PFSK-1 (cell line): ENCODE measurements around the gene MYO9A.

Experiments
- FOXP2 ChIP-seq: optimal IDR thresholded peaks from 2 replicates; pipeline ENCODE3; 2011; ENCODE audit warnings: borderline replicate concordance, control low read depth, inconsistent platforms; ENCODE audit not compliant: insufficient read depth; ENCODE audit errors: extremely low read length, extremely low read depth
- POLR2AphosphoS5 ChIP-seq: IDR thresholded peaks from 2 replicates; pipeline ENCODE4 v1.6.1; 2012; ENCODE audit warnings: low read depth, mild to moderate bottlenecking, control low read depth, low read length, moderate library complexity
- REST ChIP-seq, 2 experiments: IDR thresholded peaks; 2 replicates each; pipeline versions ENCODE4 v1.6.1 to v1.8.0; 2011 to 2012; ENCODE audit warnings: low read depth in 2 of 2, low read length in 2 of 2, control low read depth in 1 of 2, inconsistent platforms in 1 of 2, mild to moderate bottlenecking in 1 of 2, moderate library complexity in 1 of 2; ENCODE audit not compliant: insufficient read depth in 1 of 2
- SIN3A ChIP-seq: IDR thresholded peaks from 2 replicates; pipeline ENCODE4 v1.6.1; 2012; ENCODE audit warnings: mild to moderate bottlenecking, low read length, moderate library complexity, borderline replicate concordance; ENCODE audit not compliant: insufficient read depth
- TAF1 ChIP-seq: IDR thresholded peaks from 2 replicates; pipeline ENCODE4 v1.6.1; 2012; ENCODE audit warnings: low read length, control low read depth, borderline replicate concordance; ENCODE audit not compliant: insufficient read depth

Gene MYO9A

GRCh38 chr15:72155003-72155621 is 37.2 kb upstream of the MYO9A start:
- TF ChIP-seq TAF1 (no peak), SIN3A (no peak), POLR2AphosphoS5 (no peak), FOXP2 (no peak), REST (IDR thresholded peaks at IDR 0.05; ENCODE audit: insufficient read depth in 1 of 2, low read depth in 2 of 2, low read length in 2 of 2) (no peak)

- TF ChIP-seq TAF1 (no peak), POLR2AphosphoS5 (no peak), FOXP2 (no peak), REST (IDR thresholded peaks at IDR 0.05; ENCODE audit: insufficient read depth in 1 of 2, low read depth in 2 of 2, low read length in 2 of 2) (no peak), SIN3A (no peak)
Observed at GRCh38 chr15:72154316-72154715, 36.4 kb upstream of the MYO9A start.

DNA sequence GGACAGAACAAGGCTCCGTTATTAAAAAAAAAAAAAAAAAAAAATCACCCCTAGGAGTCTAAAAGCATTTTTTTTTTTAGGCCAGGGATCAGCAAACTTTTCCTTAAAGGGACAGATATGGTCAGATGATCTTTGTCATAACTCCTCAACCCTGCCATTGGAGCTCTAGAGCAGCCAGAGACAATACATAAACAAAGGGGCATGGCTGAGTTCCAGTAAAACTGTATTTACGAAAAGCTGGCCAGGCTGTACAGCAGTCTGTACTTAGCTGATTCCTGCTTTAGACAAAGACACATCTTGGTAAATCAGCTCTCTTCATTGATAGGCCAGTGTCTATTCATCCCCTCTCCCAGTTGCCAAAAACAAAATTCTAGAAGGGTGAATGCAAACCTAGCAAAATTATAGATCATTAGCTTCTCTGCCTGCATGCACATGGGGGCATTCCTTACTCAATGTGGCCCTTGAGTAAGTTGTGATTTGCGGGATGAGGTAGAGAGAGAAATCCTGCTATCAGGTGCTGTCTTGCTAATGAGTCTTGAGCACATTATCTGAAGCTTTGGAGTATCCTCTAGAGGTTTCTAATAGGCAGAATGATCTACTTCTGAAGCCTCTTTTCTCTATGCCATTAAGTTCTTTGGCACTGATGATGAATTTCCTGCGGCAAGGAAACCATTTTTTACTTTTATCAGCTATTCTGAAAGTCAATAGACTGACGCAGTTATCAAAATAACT is 35.5 kb upstream of the MYO9A start:
- TF ChIP-seq REST (IDR thresholded peaks at IDR 0.05; ENCODE audit: insufficient read depth in 1 of 2, low read depth in 2 of 2, low read length in 2 of 2) (no peak), TAF1 (no peak), FOXP2 (no peak), POLR2AphosphoS5 (no peak), SIN3A (no peak)

GRCh38 chr15:72147418-72147817 is 29.5 kb upstream of the MYO9A start:
- TF ChIP-seq TAF1 (no peak), SIN3A (no peak), REST (IDR thresholded peaks at IDR 0.05; ENCODE audit: insufficient read depth in 1 of 2, low read depth in 2 of 2, low read length in 2 of 2) (no peak), FOXP2 (no peak), POLR2AphosphoS5 (no peak)
